Panc1 (cell line): ENCODE results near the gene MED23. TPM values are rescaled to one million over a fixed set of nuclear protein-coding genes. Genes with fewer than 3 reads are reported as not detected.

Experiments used
- ATAC-seq: fragments of 200-7000 bp; cut with Tn5 transposase; 2 replicates; pipeline ENCODE4 v1.9.1; 2020; ENCODE audit warnings: mild to moderate bottlenecking, moderate library complexity
- BruUV-seq: library from RNA; stranded (reverse); fragments of 400-500 nt; replicated peaks from 2 replicates; lab custom pipeline; 2021; lab: Mats Ljungman, UMichigan
- CTCF ChIA-PET: fragments of 300-600 bp; sonication (Branson Sonifier 250); formaldehyde crosslinking; loops from one replicate; lab custom pipeline; 2022; ENCODE audit warnings: antibody characterized with exemption; lab: Charles Lee
- POLR2A ChIA-PET: fragments of 300-600 bp; sonication (Branson Sonifier 250); formaldehyde crosslinking; loops from one replicate; lab custom pipeline; 2022; ENCODE audit warnings: antibody characterized with exemption; lab: Charles Lee
- DNase-seq: peaks from one replicate; pipeline ENCODE4 v3.0.0-alpha.2; 2010; ENCODE audit warnings: low read depth, low spot score
- H3K27ac ChIP-seq: 2 replicates; pipeline ENCODE4 v1.5.1; 2011; ENCODE audit warnings: mild to moderate bottlenecking, low read length, inconsistent platforms
- H3K27me3 ChIP-seq: fragments of 200-500 bp; sonication (Bioruptor generic); 2 replicates; pipeline ENCODE4 v1.6.0; 2014; ENCODE audit warnings: low read length, inconsistent platforms; ENCODE audit not compliant: control insufficient read depth, insufficient read depth
- H3K36me3 ChIP-seq: fragments of 200-500 bp; sonication (Bioruptor generic); 2 replicates; pipeline ENCODE4 v1.5.1; 2014; ENCODE audit warnings: inconsistent platforms, mild to moderate bottlenecking, low read length, moderate library complexity; ENCODE audit not compliant: control insufficient read depth, insufficient read depth
- H3K4me1 ChIP-seq: 2 replicates; pipeline ENCODE4 v1.5.1; 2011; ENCODE audit warnings: inconsistent platforms, mild to moderate bottlenecking, low read length, moderate library complexity; ENCODE audit not compliant: control insufficient read depth, insufficient read depth
- H3K4me3 ChIP-seq, 2 experiments: 2 replicates each; pipeline ENCODE4 v1.5.1; 2011 to 2012; ENCODE audit warnings: low read depth in 2 of 2, low read length in 2 of 2, mild to moderate bottlenecking in 2 of 2, inconsistent platforms in 1 of 2, moderate library complexity in 1 of 2
- H3K9me3 ChIP-seq: fragments of 200-500 bp; sonication (Bioruptor generic); 2 replicates; pipeline ENCODE4 v1.5.1; 2014; ENCODE audit warnings: low read depth, mild to moderate bottlenecking, inconsistent platforms, low read length, moderate library complexity; ENCODE audit not compliant: control insufficient read depth, insufficient read depth
- POLR2AphosphoS5 ChIP-seq: IDR thresholded peaks from 2 replicates; pipeline ENCODE4 v1.6.1; 2012; ENCODE audit warnings: mild to moderate bottlenecking, low read depth, low read length, moderate library complexity
- SIN3A ChIP-seq: IDR thresholded peaks from 2 replicates; pipeline ENCODE4 v1.6.1; 2012; ENCODE audit warnings: low read depth, mild to moderate bottlenecking, low read length, moderate library complexity, borderline replicate concordance; ENCODE audit not compliant: insufficient read depth
- TCF7L2 ChIP-seq: IDR thresholded peaks from 2 replicates; pipeline ENCODE4 v1.6.1; 2011; ENCODE audit warnings: mild to moderate bottlenecking, low read depth, low read length, inconsistent platforms
- in situ Hi-C: cut with HindIII; loops from 2 replicates; pipeline ENCODE4 v1.10.0; 2016; ENCODE audit warnings: low sequenced_read_pairs, low pct_unique_long_range_greater_than_20kb
- intact Hi-C: fragments of 100-400 bp; cut with micrococcal nuclease; formaldehyde crosslinking; loops from one replicate; pipeline ENCODE4 v1.10.0; 2022; ENCODE audit not compliant: unreplicated experiment
- total RNA-seq: library from RNA; stranded (reverse); gene quantifications from one replicate; pipeline ENCODE4 v1.2.1, GENCODE V29; 2021; ENCODE audit not compliant: unreplicated experiment
- TF ChIP-seq, protein P1 (sequence below), 2 experiments: IDR thresholded peaks; 2 replicates each; pipeline ENCODE4 v1.6.1; 2011 to 2012; ENCODE audit warnings: low read depth in 2 of 2, control low read depth in 1 of 2, low read length in 1 of 2, mild to moderate bottlenecking in 1 of 2, moderate library complexity in 1 of 2; ENCODE audit not compliant: insufficient read depth in 1 of 2
- TF ChIP-seq, protein P2 (sequence below): fragments of 450-650 bp; IDR thresholded peaks from 2 replicates; pipeline ENCODE4 v1.5.1; 2017; ENCODE audit warnings: mild to moderate bottlenecking

The MED23 gene
- total RNA-seq, 1 experiment from 2014 or later, result 18.3 TPM

DNA sequence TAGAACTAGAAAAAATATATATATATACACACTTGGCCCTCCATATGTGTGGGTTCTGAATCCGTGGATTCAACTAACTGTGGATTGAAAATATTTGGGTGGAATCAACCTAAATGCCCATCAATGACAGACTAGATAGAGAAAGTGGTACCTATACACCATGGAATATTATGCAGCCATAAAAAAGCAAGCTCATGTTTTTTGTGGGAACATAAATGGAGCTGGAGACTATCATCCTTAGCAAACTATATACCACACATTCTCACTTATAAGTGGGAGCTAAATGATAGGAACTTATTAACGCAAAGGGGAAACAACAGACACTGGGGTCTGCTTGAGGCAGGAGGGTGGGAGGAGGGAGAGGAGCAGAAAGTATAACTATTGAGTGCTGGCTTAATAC lies 45.1 kb upstream of the MED23 start:
- in situ Hi-C loops, result no loop called here
- DNase-seq (no peak), ATAC-seq (no peak)
- Histone ChIP-seq H3K27ac (no peak overlapping the region), H3K4me1 (no peaks in the 10 kb centered on the region), H3K36me3 (no peaks in the 10 kb centered on the region), H3K9me3 (no peaks in the 10 kb centered on the region), H3K4me3 (no peak overlapping the region), H3K27me3 (no peaks in the 10 kb centered on the region)
- intact Hi-C loops, result no loop called here
- TF ChIP-seq SIN3A (no peak), TCF7L2 (no peak)
- TF ChIP-seq, protein P1, sequence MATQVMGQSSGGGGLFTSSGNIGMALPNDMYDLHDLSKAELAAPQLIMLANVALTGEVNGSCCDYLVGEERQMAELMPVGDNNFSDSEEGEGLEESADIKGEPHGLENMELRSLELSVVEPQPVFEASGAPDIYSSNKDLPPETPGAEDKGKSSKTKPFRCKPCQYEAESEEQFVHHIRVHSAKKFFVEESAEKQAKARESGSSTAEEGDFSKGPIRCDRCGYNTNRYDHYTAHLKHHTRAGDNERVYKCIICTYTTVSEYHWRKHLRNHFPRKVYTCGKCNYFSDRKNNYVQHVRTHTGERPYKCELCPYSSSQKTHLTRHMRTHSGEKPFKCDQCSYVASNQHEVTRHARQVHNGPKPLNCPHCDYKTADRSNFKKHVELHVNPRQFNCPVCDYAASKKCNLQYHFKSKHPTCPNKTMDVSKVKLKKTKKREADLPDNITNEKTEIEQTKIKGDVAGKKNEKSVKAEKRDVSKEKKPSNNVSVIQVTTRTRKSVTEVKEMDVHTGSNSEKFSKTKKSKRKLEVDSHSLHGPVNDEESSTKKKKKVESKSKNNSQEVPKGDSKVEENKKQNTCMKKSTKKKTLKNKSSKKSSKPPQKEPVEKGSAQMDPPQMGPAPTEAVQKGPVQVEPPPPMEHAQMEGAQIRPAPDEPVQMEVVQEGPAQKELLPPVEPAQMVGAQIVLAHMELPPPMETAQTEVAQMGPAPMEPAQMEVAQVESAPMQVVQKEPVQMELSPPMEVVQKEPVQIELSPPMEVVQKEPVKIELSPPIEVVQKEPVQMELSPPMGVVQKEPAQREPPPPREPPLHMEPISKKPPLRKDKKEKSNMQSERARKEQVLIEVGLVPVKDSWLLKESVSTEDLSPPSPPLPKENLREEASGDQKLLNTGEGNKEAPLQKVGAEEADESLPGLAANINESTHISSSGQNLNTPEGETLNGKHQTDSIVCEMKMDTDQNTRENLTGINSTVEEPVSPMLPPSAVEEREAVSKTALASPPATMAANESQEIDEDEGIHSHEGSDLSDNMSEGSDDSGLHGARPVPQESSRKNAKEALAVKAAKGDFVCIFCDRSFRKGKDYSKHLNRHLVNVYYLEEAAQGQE (IDR thresholded peaks at IDR 0.05; ENCODE audit: insufficient read depth in 1 of 2, low read depth in 2 of 2, low read length in 1 of 2), result no peak
- POLR2A ChIA-PET, result no interaction called here
- CTCF ChIA-PET, result no interaction called here
- BruUV-seq, result no TSS peak

DNA sequence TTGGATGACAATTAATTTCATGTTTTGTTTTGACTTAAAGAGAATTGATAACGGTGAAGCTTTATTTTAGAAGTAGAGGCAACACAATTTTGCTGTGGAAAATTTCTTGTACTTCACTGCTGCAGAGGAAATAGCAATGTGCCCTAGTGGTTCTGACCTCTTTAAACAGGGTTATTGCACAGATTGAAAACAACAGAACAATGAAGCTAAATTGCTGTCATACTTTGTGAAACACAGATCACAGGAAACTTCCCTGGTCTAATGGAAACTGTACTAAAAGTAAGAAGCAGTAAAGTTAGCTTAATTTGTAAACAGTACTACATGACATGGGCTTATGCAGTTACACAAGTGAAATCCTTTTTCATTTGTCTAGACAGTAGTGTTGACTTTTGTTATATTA lies 41.8 kb upstream of the MED23 start:
- no peak overlapping the region for H3K27ac ChIP-seq
- ChIA-PET POLR2A (no interaction called here), CTCF (no interaction called here)
- in situ Hi-C loops, result no loop called here
- ATAC-seq (no peak), DNase-seq (no peak)
- no peaks in the 10 kb centered on the region for H3K9me3 ChIP-seq
- intact Hi-C loops, result no loop called here
- BruUV-seq, result no TSS peak
- TF ChIP-seq SIN3A (no peak), POLR2AphosphoS5 (no peak), TCF7L2 (no peak)
- TF ChIP-seq, protein P2, sequence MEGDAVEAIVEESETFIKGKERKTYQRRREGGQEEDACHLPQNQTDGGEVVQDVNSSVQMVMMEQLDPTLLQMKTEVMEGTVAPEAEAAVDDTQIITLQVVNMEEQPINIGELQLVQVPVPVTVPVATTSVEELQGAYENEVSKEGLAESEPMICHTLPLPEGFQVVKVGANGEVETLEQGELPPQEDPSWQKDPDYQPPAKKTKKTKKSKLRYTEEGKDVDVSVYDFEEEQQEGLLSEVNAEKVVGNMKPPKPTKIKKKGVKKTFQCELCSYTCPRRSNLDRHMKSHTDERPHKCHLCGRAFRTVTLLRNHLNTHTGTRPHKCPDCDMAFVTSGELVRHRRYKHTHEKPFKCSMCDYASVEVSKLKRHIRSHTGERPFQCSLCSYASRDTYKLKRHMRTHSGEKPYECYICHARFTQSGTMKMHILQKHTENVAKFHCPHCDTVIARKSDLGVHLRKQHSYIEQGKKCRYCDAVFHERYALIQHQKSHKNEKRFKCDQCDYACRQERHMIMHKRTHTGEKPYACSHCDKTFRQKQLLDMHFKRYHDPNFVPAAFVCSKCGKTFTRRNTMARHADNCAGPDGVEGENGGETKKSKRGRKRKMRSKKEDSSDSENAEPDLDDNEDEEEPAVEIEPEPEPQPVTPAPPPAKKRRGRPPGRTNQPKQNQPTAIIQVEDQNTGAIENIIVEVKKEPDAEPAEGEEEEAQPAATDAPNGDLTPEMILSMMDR, result no peak
- TF ChIP-seq, protein P1 (IDR thresholded peaks at IDR 0.05; ENCODE audit: insufficient read depth in 1 of 2, low read depth in 2 of 2, low read length in 1 of 2), result no peak
- H3K4me1 ChIP-seq, result no peaks in the 10 kb centered on the region
- no peaks in the 10 kb centered on the region for H3K27me3 ChIP-seq
- no peaks in the 10 kb centered on the region for H3K36me3 ChIP-seq
- no peak overlapping the region for H3K4me3 ChIP-seq
